ENCODE results near the gene ILKAP. TPM values are rescaled to one million over a fixed set of nuclear protein-coding genes. Genes with fewer than 3 reads are reported as not detected.

Gene ILKAP
- total RNA-seq, 1 experiment from 2014 or later: 59.6 TPM

- no TSS peak for BruUV-seq (replicated peaks)
- no peak for DNase-seq (ENCODE audit: unreplicated experiment)
- Mint-ChIP-seq H3K27me3 (ENCODE audit: insufficient read depth, unreplicated experiment) (peaks cover 13% of the 10 kb centered on the region), H3K36me3 (ENCODE audit: insufficient read depth, unreplicated experiment) (no peaks in the 10 kb centered on the region), H3K4me1 (ENCODE audit: insufficient read depth, unreplicated experiment) (peaks cover 7% of the 10 kb centered on the region), H3K9me3 (ENCODE audit: unreplicated experiment) (no peaks in the 10 kb centered on the region), H3K27ac (ENCODE audit: low read depth, unreplicated experiment) (no peak overlapping the region), H3K4me3 (ENCODE audit: unreplicated experiment) (no peak overlapping the region)
- POLR2A ChIA-PET: interaction anchor here (0.6 to 0.7 kb wide), 2 partner anchors 10 to 17 kb away, joined by 3 read pairs; no protein-coding TSS in a partner anchor
- intact Hi-C loops (cut with micrococcal nuclease): no loop called here
- CTCF ChIA-PET: interaction anchor here (0.8 kb wide), 1 partner anchor 37 kb away, joined by 4 read pairs; no protein-coding TSS in a partner anchor
- TF ChIP-seq CTCF (IDR thresholded peaks at IDR 0.05; ENCODE audit: unreplicated experiment): no peak
Measured at GRCh38 chr2:238226698-238227586, 23.4 kb upstream of the ILKAP start.

DNA sequence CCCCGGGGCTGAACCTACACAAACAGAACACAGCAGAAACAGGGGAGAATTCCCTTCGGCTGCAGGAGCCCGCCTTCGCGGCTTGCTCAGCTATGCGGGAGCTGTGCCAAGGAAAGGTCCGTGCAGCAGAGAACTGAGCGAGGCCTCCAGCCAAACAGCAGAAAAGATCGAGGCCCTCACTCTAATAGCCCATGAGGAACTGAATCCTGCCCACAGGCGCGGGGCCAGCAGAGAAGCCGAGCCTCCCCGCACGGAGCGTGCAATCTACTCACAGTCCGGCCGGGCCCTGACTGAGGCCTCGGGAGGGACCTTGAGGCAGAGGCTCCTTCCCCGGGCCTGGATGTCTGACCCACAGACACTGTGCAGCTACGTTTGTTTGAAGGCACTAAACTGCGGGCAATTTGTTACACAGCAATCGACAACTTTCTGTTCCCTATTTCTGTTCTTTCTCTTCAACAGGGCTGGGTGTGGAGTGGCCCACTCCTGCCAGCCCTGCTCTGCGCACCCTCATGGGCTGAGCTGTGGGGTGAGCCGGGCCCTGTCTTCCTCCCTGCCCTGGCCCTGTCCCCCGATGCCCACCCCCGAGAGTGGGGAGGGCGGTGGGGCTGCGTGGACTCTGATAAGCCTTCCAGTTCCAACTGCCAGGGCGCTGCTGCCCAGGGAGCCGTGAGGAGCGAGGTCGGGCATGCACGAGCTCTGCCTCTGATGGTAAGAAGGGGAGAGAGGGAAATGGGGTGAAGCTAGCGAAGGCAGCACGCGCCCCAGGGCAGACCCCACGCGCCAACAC, 22.6 kb upstream of the ILKAP start:
- Mint-ChIP-seq H3K4me1 (ENCODE audit: insufficient read depth, unreplicated experiment) (peaks cover 7% of the 10 kb centered on the region), H3K27me3 (ENCODE audit: insufficient read depth, unreplicated experiment) (peaks cover 13% of the 10 kb centered on the region), H3K27ac (ENCODE audit: low read depth, unreplicated experiment) (no peak overlapping the region), H3K9me3 (ENCODE audit: unreplicated experiment) (no peaks in the 10 kb centered on the region), H3K4me3 (ENCODE audit: unreplicated experiment) (no peak overlapping the region), H3K36me3 (ENCODE audit: insufficient read depth, unreplicated experiment) (no peaks in the 10 kb centered on the region)
- ChIA-PET CTCF (interaction anchor here (0.8 kb wide), 1 partner anchor 115 kb away, joined by 3 read pairs; no protein-coding TSS in a partner anchor), POLR2A (interaction anchor here (1.4 kb wide), 1 partner anchor 23 kb away, joined by 6 read pairs; the partner anchor contains the start of gene ILKAP)
- no peak for DNase-seq (ENCODE audit: unreplicated experiment)
- no peak for TF ChIP-seq CTCF (IDR thresholded peaks at IDR 0.05; ENCODE audit: unreplicated experiment)
- intact Hi-C loops (cut with micrococcal nuclease): no loop called here
- no TSS peak for BruUV-seq (replicated peaks)

- BruUV-seq (replicated peaks): no TSS peak
- ChIA-PET POLR2A (interaction anchor here (1.4 kb wide), 1 partner anchor 22 kb away, joined by 6 read pairs; the partner anchor contains the start of gene ILKAP), CTCF (interaction anchor here (0.8 kb wide), 1 partner anchor 116 kb away, joined by 3 read pairs; no protein-coding TSS in a partner anchor)
- Mint-ChIP-seq H3K9me3 (ENCODE audit: unreplicated experiment) (no peaks in the 10 kb centered on the region), H3K4me3 (ENCODE audit: unreplicated experiment) (no peak overlapping the region), H3K36me3 (ENCODE audit: insufficient read depth, unreplicated experiment) (no peaks in the 10 kb centered on the region), H3K27me3 (ENCODE audit: insufficient read depth, unreplicated experiment) (peaks cover 13% of the 10 kb centered on the region), H3K4me1 (ENCODE audit: insufficient read depth, unreplicated experiment) (peaks cover 7% of the 10 kb centered on the region), H3K27ac (ENCODE audit: low read depth, unreplicated experiment) (no peak overlapping the region)
- intact Hi-C loops (cut with micrococcal nuclease): no loop called here
- TF ChIP-seq CTCF (IDR thresholded peaks at IDR 0.05; ENCODE audit: unreplicated experiment): no peak
- DNase-seq (ENCODE audit: unreplicated experiment): no peak
Measured at GRCh38 chr2:238225121-238225520, 21.6 kb upstream of the ILKAP start.

Measured in MCF 10A (cell line).